Loucy (cell line): Measurements from ENCODE around the gene DMGDH.

Source experiments
- H2AFZ ChIP-seq: fragments of 200-600 bp; sonication (generic); 2 replicates; pipeline ENCODE4 v1.6.0; 2016; ENCODE audit warnings: antibody characterized with exemption, mild to moderate bottlenecking, low read length, moderate library complexity
- H3F3A ChIP-seq: fragments of 200-600 bp; 2 replicates; pipeline ENCODE4 v1.6.0; 2016; ENCODE audit warnings: antibody characterized with exemption, low read depth, mild to moderate bottlenecking
- H3K27me3 ChIP-seq: fragments of 200-600 bp; sonication (generic); 2 replicates; pipeline ENCODE4 v1.6.1; 2014; ENCODE audit warnings: low read length, mild to moderate bottlenecking; ENCODE audit not compliant: insufficient read depth, poor library complexity, severe bottlenecking
- H3K36me3 ChIP-seq: fragments of 200-600 bp; sonication (generic); 2 replicates; pipeline ENCODE4 v1.6.1; 2016; ENCODE audit warnings: low read length; ENCODE audit not compliant: insufficient read depth
- H3K4me1 ChIP-seq: fragments of 200-600 bp; sonication (generic); 2 replicates; pipeline ENCODE4 v1.5.1; 2014; ENCODE audit warnings: low read length, mild to moderate bottlenecking; ENCODE audit not compliant: insufficient read depth, poor library complexity, severe bottlenecking
- H3K4me2 ChIP-seq: fragments of 200-600 bp; sonication (generic); 2 replicates; pipeline ENCODE4 v1.6.0; 2014; ENCODE audit warnings: antibody characterized with exemption, low read length, low read depth, mild to moderate bottlenecking; ENCODE audit not compliant: poor library complexity, severe bottlenecking
- H3K4me3 ChIP-seq: fragments of 200-600 bp; sonication (generic); 2 replicates; pipeline ENCODE4 v1.5.1; 2014; ENCODE audit warnings: low read length, mild to moderate bottlenecking, mixed read lengths; ENCODE audit not compliant: poor library complexity, severe bottlenecking
- H3K79me2 ChIP-seq: fragments of 200-600 bp; sonication (generic); 2 replicates; pipeline ENCODE4 v1.6.1; 2014; ENCODE audit warnings: low read length; ENCODE audit not compliant: insufficient read depth
- H3K9ac ChIP-seq: fragments of 200-600 bp; sonication (generic); 2 replicates; pipeline ENCODE4 v1.6.0; 2014; ENCODE audit warnings: mild to moderate bottlenecking, low read depth, low read length, moderate library complexity; ENCODE audit not compliant: poor library complexity, severe bottlenecking
- H3K9me2 ChIP-seq: fragments of 200-600 bp; sonication (generic); replicated peaks from 2 replicates; pipeline ENCODE4 v1.6.1; 2016; ENCODE audit warnings: low read depth, low read length, mixed read lengths
- H3K9me3 ChIP-seq: fragments of 200-600 bp; sonication (generic); 2 replicates; pipeline ENCODE4 v1.6.1; 2014; ENCODE audit warnings: mild to moderate bottlenecking, antibody characterized with exemption, low read length, low read depth; ENCODE audit not compliant: insufficient read depth
- H4K20me1 ChIP-seq: fragments of 200-600 bp; sonication (generic); 2 replicates; pipeline ENCODE4 v1.6.0; 2014; ENCODE audit warnings: antibody characterized with exemption, low read length, mild to moderate bottlenecking; ENCODE audit not compliant: insufficient read depth, poor library complexity, severe bottlenecking
- EZH2phosphoT487 ChIP-seq: fragments of 200-600 bp; IDR thresholded peaks from 2 replicates; pipeline ENCODE4 v1.6.1; 2018; ENCODE audit warnings: antibody characterized with exemption, mild to moderate bottlenecking, moderate library complexity, borderline replicate concordance
- TF ChIP-seq, protein P1 (sequence below): fragments of 200-600 bp; sonication (generic); conservative IDR thresholded peaks from 2 replicates; pipeline ENCODE4 v1.5.1; 2014; ENCODE audit warnings: mild to moderate bottlenecking, antibody characterized with exemption, low read length

DMGDH gene

DNA sequence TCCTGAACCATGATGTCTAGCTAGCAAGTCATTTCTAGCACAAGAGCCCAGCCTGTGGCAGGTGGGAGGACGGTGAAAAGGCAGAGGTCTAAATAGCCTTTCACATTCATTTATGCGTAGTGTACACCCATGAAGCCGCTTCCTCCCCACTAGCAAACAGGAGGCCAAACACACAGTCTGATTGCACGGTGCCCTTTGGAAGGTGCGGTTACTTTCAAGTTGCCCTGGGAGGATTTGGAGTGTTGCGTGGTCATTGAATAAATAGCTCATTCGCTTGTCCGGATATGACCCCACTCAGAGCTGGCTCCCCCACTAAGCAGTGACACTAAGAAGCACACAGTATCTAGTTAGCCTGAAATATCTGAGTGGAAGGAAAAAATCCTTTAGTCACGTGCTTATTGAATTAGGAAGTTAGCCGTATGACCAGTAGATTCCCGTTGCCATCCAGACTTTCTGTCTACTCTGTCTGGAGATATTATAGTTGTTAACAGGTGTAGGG lies 83.7 kb downstream of the DMGDH start:
- H2AFZ ChIP-seq, result peak overlapping the region; percentile 86; the same call in 1 of the 2 replicates
- no peaks in the 10 kb centered on the region for H3F3A ChIP-seq
- TF ChIP-seq, protein P1, sequence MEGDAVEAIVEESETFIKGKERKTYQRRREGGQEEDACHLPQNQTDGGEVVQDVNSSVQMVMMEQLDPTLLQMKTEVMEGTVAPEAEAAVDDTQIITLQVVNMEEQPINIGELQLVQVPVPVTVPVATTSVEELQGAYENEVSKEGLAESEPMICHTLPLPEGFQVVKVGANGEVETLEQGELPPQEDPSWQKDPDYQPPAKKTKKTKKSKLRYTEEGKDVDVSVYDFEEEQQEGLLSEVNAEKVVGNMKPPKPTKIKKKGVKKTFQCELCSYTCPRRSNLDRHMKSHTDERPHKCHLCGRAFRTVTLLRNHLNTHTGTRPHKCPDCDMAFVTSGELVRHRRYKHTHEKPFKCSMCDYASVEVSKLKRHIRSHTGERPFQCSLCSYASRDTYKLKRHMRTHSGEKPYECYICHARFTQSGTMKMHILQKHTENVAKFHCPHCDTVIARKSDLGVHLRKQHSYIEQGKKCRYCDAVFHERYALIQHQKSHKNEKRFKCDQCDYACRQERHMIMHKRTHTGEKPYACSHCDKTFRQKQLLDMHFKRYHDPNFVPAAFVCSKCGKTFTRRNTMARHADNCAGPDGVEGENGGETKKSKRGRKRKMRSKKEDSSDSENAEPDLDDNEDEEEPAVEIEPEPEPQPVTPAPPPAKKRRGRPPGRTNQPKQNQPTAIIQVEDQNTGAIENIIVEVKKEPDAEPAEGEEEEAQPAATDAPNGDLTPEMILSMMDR, result no peak
- no peak for TF ChIP-seq EZH2phosphoT487
- H4K20me1 ChIP-seq, result no peaks in the 10 kb centered on the region
- H3K4me3 ChIP-seq, result peak overlapping the region; percentile 74
- peaks cover 18% of the 10 kb centered on the region; the same call in 1 of the 2 replicates for H3K79me2 ChIP-seq
- H3K4me2 ChIP-seq, result peak overlapping the region; percentile 82
- H3K4me1 ChIP-seq, result peaks cover 28% of the 10 kb centered on the region
- no peaks in the 10 kb centered on the region for H3K27me3 ChIP-seq
- no peaks in the 10 kb centered on the region for H3K9me3 ChIP-seq
- no peaks in the 10 kb centered on the region for H3K9me2 ChIP-seq
- H3K9ac ChIP-seq, result peak overlapping the region; percentile 75
- no peaks in the 10 kb centered on the region for H3K36me3 ChIP-seq

DNA sequence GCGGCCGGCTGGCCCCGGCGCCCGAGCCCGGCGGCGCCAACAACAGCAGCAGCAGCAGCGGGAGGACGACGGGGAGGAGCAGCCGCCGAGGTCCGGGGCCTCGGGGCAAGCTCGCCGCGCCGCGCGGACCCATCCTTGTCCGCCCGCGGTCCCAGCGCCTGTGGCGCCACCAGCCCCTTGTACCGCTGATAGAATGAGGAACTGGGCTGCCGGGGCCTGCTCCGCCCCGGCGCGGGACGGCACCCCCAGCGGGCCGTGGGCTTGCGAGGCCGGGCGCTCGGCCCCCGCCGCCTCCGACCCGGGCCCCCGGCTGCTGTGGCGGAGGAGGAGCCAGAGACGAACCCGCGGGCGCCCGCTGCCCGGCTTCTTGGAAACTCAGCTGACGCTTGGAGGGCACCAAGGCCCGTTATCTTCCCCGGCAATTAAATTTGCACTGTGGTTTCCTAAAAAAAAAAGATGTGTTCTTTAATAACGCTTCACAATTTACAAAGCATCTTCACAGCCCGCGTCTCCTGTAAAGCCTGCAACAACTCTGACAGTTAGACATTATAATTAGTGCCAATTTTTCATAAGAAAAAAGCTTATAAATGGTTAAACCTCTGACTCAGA lies 84.3 kb downstream of the DMGDH start, which contains the start of gene ARSB:
ARSB (minus strand) TSS at position 195 of the 609 bp plus-strand sequence; CDS start at position 133, 62 bp downstream.
- H3K4me3 ChIP-seq, result peak within 1 kb of the TSS; percentile 74
- H3K4me2 ChIP-seq, result peak within 1 kb of the TSS; percentile 82
- H3K27me3 ChIP-seq, result no peaks in the 10 kb centered on the region
- H3K9ac ChIP-seq, result peak within 1 kb of the TSS; percentile 75
- peaks cover 19% of the 10 kb centered on the region; the same call in 1 of the 2 replicates for H3K79me2 ChIP-seq
- H3K9me2 ChIP-seq, result no peaks in the 10 kb centered on the region
- H2AFZ ChIP-seq, result peak within 1 kb of the TSS; percentile 86
- peaks cover 30% of the 10 kb centered on the region for H3K4me1 ChIP-seq
- H4K20me1 ChIP-seq, result no peaks in the 10 kb centered on the region
- no peaks in the 10 kb centered on the region for H3K9me3 ChIP-seq
- TF ChIP-seq EZH2phosphoT487, result no peak
- TF ChIP-seq, protein P1, result no peak
- no peaks in the 10 kb centered on the region for H3F3A ChIP-seq
- H3K36me3 ChIP-seq, result no peaks in the 10 kb centered on the region

DNA sequence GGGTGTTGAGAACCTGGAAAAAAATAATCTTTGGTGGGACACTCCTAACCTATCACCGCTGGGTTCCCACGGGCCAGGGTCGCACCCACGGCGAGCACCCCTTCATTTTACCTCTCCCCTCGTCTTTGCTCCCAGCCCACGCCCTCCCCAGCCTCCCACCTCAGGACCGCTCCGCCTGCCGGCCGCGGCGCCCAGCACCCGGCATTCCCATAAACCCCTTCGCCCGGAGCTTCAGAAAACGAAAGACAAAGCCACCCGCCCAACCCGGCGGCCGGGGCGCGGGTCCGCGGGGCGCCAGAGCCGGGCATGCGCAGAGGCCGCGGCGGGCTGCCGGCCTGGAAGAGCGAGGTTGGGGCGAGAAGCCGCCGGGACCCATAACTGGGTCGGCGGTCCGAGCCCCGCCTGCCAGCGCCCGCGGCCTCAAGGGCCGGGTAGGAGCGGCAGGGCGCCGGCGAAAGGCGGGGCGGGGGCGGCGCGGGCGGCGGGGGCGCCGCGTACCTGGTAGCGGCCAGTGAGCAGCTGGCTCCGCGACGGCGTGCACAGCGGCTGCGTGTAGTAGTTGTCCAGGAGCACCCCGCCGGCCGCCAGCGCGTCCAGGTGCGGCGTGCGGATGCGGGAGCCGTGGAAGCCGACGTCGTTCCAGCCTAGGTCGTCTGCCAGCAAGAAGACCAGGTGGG lies 84.9 kb downstream of the DMGDH start:
- no peaks in the 10 kb centered on the region for H4K20me1 ChIP-seq
- H2AFZ ChIP-seq, result peak overlapping the region; percentile 86
- peak overlapping the region; percentile 82 for H3K4me2 ChIP-seq
- H3K4me1 ChIP-seq, result peaks cover 35% of the 10 kb centered on the region
- H3K9me2 ChIP-seq, result no peaks in the 10 kb centered on the region
- H3K79me2 ChIP-seq, result peaks cover 21% of the 10 kb centered on the region; the same call in 1 of the 2 replicates
- H3F3A ChIP-seq, result no peaks in the 10 kb centered on the region
- H3K36me3 ChIP-seq, result no peaks in the 10 kb centered on the region
- H3K9me3 ChIP-seq, result no peaks in the 10 kb centered on the region
- peak overlapping the region; percentile 74 for H3K4me3 ChIP-seq
- TF ChIP-seq, protein P1, result peak; percentile 18; the same call in 1 of the 2 replicates
- no peak for TF ChIP-seq EZH2phosphoT487
- no peaks in the 10 kb centered on the region for H3K27me3 ChIP-seq
- peak overlapping the region; percentile 75 for H3K9ac ChIP-seq
